WI38 (cell line): ENCODE results near the gene STX18.

Source experiments
- H3K4me3 ChIP-seq: 2 replicates; pipeline ENCODE4 v1.5.1; 2011; ENCODE audit warnings: low read depth, mild to moderate bottlenecking, control low read depth, low read length
- CTCF ChIP-seq: IDR thresholded peaks from 2 replicates; pipeline ENCODE4 v1.5.1; 2012; ENCODE audit warnings: low read depth, mild to moderate bottlenecking, control low read depth, low read length

STX18 gene

GRCh38 chr4:4417886-4418285, 124.0 kb downstream of the STX18 start:
- no peak overlapping the region for H3K4me3 ChIP-seq
- TF ChIP-seq CTCF: no peak

GRCh38 chr4:4416981-4417380, 124.9 kb downstream of the STX18 start:
- no peak overlapping the region for H3K4me3 ChIP-seq
- no peak for TF ChIP-seq CTCF

DNA sequence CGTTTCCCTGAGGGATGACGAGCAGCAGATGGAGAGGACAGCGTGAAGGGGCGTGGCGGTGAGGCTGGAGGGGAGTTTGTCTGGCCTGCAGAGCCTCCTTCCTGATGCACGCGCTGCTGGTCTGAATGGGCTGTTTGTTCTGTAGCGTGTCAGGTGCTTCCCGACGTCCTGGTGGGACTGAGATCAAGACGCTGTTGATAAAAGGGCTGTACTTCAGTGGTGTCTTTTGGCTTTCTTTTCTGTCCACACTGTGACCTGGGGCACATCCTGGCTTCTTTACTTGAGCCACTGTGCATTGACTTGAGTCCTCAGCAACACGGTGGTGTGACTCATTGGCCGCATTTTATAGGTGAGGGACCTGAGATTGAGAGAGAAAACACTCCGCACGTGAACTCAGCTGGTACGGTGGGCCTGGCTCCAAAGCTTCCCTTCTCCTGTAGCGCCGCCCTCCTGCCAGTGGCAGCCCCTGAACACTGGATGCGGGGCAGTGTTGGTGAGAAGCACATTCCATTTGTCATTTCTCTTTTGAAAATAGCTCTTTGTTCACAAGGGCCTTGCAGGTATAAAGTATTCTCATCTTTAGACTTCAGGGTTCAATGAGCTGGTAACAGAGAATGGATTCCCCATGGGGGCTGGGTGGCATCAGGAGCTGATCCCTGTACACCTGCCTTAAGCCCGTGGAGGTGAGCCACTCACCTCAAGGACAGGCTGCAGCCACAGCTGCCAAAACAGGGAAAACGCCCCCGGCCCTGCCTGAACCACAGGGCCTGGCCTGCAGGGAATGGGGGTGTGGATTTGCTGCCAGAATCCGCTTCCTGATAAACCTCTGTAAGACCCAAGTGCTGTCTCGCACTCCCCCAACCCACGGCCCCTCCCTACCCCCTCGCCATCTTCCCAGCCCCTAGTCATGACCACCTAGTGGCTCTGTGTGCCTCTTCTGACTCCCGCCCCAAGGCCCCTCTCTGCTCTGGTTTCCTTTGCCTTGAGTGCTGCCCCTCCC, 125.7 kb downstream of the STX18 start:
- TF ChIP-seq CTCF: no peak
- no peak overlapping the region for H3K4me3 ChIP-seq

DNA sequence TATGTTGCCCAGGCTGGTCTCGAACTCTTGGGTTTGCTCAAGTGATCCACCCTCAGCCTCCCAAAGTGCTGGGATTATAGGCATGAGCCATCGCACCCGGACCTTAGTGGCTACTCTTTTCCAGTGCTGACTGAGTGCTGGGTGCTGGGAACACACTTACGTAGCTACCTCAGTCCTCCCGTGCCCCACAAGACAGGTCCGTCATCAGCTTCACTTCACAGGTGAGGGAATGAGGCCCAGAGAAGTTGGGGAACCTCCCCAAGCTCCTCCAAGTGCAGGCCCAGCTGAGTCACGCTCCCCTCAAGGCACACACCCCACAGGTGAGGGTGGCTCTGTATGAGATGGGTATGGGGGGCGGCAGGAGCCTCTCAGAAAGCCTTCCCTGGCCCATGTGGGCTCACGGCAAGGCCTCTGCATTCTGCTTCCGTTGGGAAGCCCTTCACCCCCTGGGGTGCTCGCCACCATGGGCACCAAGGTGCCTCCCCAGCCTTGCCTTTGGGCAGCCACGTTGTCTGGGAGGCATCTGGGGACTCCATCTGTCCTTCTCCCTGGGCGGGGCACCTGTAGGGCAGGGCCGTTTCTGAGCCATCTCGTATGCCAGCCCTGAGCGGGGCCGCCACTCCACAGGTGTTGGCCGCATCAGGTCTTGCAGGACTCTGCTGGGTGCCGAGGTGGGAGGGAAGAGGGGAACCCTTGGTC, 126.6 kb downstream of the STX18 start:
- H3K4me3 ChIP-seq: no peak overlapping the region
- TF ChIP-seq CTCF: no peak

GRCh38 chr4:4413806-4414205, 128.0 kb downstream of the STX18 start:
- no peak overlapping the region for H3K4me3 ChIP-seq
- TF ChIP-seq CTCF: no peak

GRCh38 chr4:4413373-4413725, 128.5 kb downstream of the STX18 start:
- no peak overlapping the region for H3K4me3 ChIP-seq
- no peak for TF ChIP-seq CTCF
